Measurements from ENCODE around the gene DLG3.

GRCh38 chrX:70509078-70509477 lies 64.4 kb downstream of the DLG3 start:
- no peak for TF ChIP-seq CTCF (IDR thresholded peaks at IDR 0.05; ENCODE audit: low read depth, low read length, poor library complexity, severe bottlenecking)
- no peak for TF ChIP-seq EZH2phosphoT487 (IDR thresholded peaks at IDR 0.05; ENCODE audit: borderline replicate concordance, low read length)
